Fibroblast of pulmonary artery (primary cell): ENCODE measurements around the gene SLC13A2.

Experiments used
- DNase-seq: peaks from one replicate; pipeline ENCODE4 v3.0.0-alpha.2; 2010; ENCODE audit warnings: low read depth
- H3K4me3 ChIP-seq: replicated peaks from 2 replicates; pipeline ENCODE4 v1.5.1; 2011; ENCODE audit warnings: low read depth, mild to moderate bottlenecking, control low read depth, low read length, moderate library complexity
- TF ChIP-seq, protein P1 (sequence below): IDR thresholded peaks from 2 replicates; pipeline ENCODE4 v1.5.1; 2011; ENCODE audit warnings: mild to moderate bottlenecking, control low read depth, low read length, inconsistent platforms; ENCODE audit errors: missing control alignments

The SLC13A2 gene

GRCh38 chr17:28478712-28479615, 5.5 kb downstream of the SLC13A2 start:
- DNase-seq, result no peak
- no peak overlapping the region for H3K4me3 ChIP-seq
- TF ChIP-seq, protein P1, sequence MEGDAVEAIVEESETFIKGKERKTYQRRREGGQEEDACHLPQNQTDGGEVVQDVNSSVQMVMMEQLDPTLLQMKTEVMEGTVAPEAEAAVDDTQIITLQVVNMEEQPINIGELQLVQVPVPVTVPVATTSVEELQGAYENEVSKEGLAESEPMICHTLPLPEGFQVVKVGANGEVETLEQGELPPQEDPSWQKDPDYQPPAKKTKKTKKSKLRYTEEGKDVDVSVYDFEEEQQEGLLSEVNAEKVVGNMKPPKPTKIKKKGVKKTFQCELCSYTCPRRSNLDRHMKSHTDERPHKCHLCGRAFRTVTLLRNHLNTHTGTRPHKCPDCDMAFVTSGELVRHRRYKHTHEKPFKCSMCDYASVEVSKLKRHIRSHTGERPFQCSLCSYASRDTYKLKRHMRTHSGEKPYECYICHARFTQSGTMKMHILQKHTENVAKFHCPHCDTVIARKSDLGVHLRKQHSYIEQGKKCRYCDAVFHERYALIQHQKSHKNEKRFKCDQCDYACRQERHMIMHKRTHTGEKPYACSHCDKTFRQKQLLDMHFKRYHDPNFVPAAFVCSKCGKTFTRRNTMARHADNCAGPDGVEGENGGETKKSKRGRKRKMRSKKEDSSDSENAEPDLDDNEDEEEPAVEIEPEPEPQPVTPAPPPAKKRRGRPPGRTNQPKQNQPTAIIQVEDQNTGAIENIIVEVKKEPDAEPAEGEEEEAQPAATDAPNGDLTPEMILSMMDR, result no peak

GRCh38 chr17:28480278-28480677, 6.8 kb downstream of the SLC13A2 start:
- TF ChIP-seq, protein P1, result no peak
- DNase-seq, result no peak
- no peak overlapping the region for H3K4me3 ChIP-seq

DNA sequence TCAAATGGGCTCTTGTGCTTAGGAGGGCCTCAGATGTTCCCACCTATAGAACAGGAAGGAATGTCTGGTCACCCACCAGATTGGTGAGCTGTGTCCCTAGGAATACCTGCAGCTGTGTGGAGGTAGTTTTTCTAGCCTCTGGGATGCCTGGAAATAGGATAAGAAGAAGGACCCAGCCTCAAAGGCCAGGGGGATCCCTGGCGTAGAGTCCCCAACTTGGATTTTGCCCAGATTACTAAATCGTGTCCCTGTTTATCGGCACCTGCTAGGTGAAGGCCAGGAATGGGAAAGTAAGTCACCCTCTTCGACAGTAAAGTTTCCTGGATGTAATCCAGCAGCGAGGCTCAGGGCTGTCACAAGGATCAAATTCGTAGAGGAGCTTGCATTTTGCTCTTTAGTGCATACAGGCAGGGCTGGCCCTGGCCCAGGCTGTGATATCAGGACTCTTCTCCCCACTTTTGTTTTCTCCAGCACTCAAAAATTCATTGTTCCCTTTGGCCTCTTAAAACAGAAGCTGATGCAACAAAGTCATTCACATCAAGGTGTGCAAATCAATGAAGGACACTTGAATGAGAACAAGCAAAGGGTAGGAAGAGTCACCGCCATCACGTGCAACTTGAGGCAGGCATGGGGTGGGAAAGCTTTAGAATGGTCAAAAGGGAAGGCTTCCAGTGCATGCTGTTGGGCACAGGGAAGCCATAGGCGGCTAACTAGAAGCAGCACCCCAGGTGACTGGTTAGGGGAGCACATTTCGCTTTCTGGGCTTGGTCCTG, 7.5 kb downstream of the SLC13A2 start:
- DNase-seq, result no peak
- TF ChIP-seq, protein P1, result no peak

DNA sequence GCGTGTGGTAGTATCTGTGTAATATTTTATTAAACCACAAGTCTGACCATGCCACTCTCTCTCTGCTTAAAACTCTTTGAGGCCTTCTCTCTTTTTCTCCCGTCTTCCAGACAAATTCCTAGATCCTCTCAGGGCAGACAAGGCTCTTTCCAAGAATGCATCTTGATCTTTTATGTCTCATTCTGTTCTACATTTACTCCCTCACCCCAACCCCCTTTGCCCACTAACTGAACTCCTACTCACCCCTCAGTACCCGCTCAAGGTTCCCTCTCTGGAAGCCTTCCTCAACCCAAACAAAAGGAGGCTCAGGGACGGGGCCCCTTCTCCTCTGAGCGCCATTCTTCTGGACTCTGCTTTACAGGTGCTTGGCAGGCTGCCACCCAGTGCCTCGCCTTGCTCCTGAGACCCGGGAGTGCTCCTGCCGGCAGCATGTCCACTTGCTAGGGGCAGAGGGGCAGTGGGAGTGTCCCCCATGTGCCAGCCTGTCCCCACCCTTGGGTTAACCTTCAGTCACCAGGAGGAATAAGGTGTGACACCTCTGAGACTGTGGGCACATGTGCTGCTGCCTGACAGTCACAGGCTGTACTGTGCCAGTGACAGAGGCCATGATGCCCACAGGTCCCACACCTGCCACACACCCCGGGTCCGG, 9.2 kb downstream of the SLC13A2 start:
- DNase-seq, result no peak
- H3K4me3 ChIP-seq, result no peak overlapping the region
- TF ChIP-seq, protein P1, result no peak

More for the DNA sequence above, 7.5 kb downstream of the SLC13A2 start:
- no peak overlapping the region for H3K4me3 ChIP-seq

- no peak overlapping the region for H3K4me3 ChIP-seq
- DNase-seq, result no peak
- TF ChIP-seq, protein P1, result no peak
Observed at GRCh38 chr17:28484296-28484695, 10.9 kb downstream of the SLC13A2 start.

GRCh38 chr17:28485049-28485448, 11.6 kb downstream of the SLC13A2 start:
- no peak for DNase-seq
- no peak overlapping the region for H3K4me3 ChIP-seq
- TF ChIP-seq, protein P1, result no peak
